Esophagus muscularis mucosa (tissue), 3 donors: ENCODE measurements around the gene TESMIN.

Source experiments
- CTCF ChIP-seq, 3 experiments: fragments of 200-600 bp in 2 of 3; fragments of 450-650 bp in 1 of 3; sonication (generic) in 2 of 3; IDR thresholded peaks; one replicate each; pipeline ENCODE4 v1.5.1; 2017 to 2019; ENCODE audit warnings: antibody characterized with exemption in 3 of 3, mild to moderate bottlenecking in 2 of 3, moderate library complexity in 1 of 3
- POLR2AphosphoS5 ChIP-seq, 2 donors: sonication (generic); formaldehyde crosslinking; IDR thresholded peaks; one replicate each; pipeline ENCODE4 v1.6.1; 2017; ENCODE audit warnings: antibody characterized with exemption in 2 of 2

- TF ChIP-seq POLR2AphosphoS5 (IDR thresholded peaks at IDR 0.05) = no peak
- TF ChIP-seq CTCF (IDR thresholded peaks at IDR 0.05) = no peak
Observed at GRCh38 chr11:68663482-68664010, 87.8 kb downstream of the TESMIN start.
